ENCODE results near the gene C17orf100.

C17orf100 gene

GRCh38 chr17:6683730-6684459, 32.3 kb downstream of the C17orf100 start:
- no peaks in the 10 kb centered on the region for H3K79me2 ChIP-seq (ENCODE audit: control insufficient read depth, insufficient read depth, low read length)
- no peak overlapping the region for H4K8ac ChIP-seq (ENCODE audit: low read depth, low read length)
- no peak overlapping the region for H4K5ac ChIP-seq (ENCODE audit: low read length)
- no peak overlapping the region for H3K9ac ChIP-seq (ENCODE audit: low read length)
- peak overlapping the region; percentile 62 for H3K56ac ChIP-seq (ENCODE audit: low read length)
- no peak overlapping the region for H3K27ac ChIP-seq (ENCODE audit: low read depth, low read length)
- no peak for DNase-seq
- H2BK120ac ChIP-seq (ENCODE audit: low read depth, low read length): no peak overlapping the region
- no peak overlapping the region for H3K18ac ChIP-seq (ENCODE audit: low read length)
- peaks cover 8% of the 10 kb centered on the region for H3K4me1 ChIP-seq (ENCODE audit: control insufficient read depth, low read depth, low read length)
- H3K4me2 ChIP-seq (ENCODE audit: low read length): no peak overlapping the region
- H3K27me3 ChIP-seq (ENCODE audit: insufficient read depth, low read length, poor library complexity): no peaks in the 10 kb centered on the region
- no peaks in the 10 kb centered on the region for H3K79me1 ChIP-seq (ENCODE audit: low read length)
- H3K4me3 ChIP-seq (ENCODE audit: low read length): no peak overlapping the region
- no peak overlapping the region for H3K23ac ChIP-seq (ENCODE audit: low read length)
- H3K36me3 ChIP-seq (ENCODE audit: control insufficient read depth, insufficient read depth, low read length): no peaks in the 10 kb centered on the region
- no CpG with 5 or more reads among the region's 3 CpGs for WGBS (ENCODE audit: extremely low coverage, insufficient coverage, low lambda C conversion rate)
- H2BK15ac ChIP-seq (replicated peaks; ENCODE audit: low read depth): no peak overlapping the region
- peak overlapping the region; percentile 33 for H2BK5ac ChIP-seq (ENCODE audit: low read length)
- H2AK5ac ChIP-seq (ENCODE audit: low read length): peak overlapping the region; percentile 46
- no peak overlapping the region for H3K4ac ChIP-seq (ENCODE audit: low read depth, low read length)

DNA sequence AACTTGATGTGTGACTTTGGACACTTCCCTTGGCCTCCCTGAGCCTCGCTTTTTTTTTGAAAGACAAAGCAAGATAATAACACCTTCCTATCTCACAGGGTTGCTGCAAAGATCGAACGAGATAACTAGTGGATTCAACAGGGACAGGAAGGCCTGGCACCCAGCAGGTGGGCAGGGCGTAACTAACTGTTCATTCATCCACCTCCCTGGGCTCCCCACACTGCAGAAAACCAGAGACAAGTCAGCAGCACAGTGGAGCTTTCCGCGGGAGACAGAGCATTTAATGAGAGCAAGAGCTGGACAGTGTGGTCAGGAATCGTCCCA, 32.9 kb downstream of the C17orf100 start:
- H2BK5ac ChIP-seq (ENCODE audit: low read length): no peak overlapping the region
- no peaks in the 10 kb centered on the region for H3K79me2 ChIP-seq (ENCODE audit: control insufficient read depth, insufficient read depth, low read length)
- H3K36me3 ChIP-seq (ENCODE audit: control insufficient read depth, insufficient read depth, low read length): no peaks in the 10 kb centered on the region
- no peak overlapping the region for H2AK5ac ChIP-seq (ENCODE audit: low read length)
- WGBS (ENCODE audit: extremely low coverage, insufficient coverage, low lambda C conversion rate): no CpG with 5 or more reads among the region's 7 CpGs
- peak; percentile 87 for DNase-seq
- H3K23ac ChIP-seq (ENCODE audit: low read length): no peak overlapping the region
- no peak overlapping the region for H3K9ac ChIP-seq (ENCODE audit: low read length)
- H4K8ac ChIP-seq (ENCODE audit: low read depth, low read length): no peak overlapping the region
- no peak overlapping the region for H3K4ac ChIP-seq (ENCODE audit: low read depth, low read length)
- H3K27ac ChIP-seq (ENCODE audit: low read depth, low read length): peak overlapping the region; percentile 38
- H3K4me2 ChIP-seq (ENCODE audit: low read length): no peak overlapping the region
- H2BK15ac ChIP-seq (replicated peaks; ENCODE audit: low read depth): no peak overlapping the region
- no peak overlapping the region for H4K5ac ChIP-seq (ENCODE audit: low read length)
- no peaks in the 10 kb centered on the region for H3K27me3 ChIP-seq (ENCODE audit: insufficient read depth, low read length, poor library complexity)
- no peak overlapping the region for H2BK120ac ChIP-seq (ENCODE audit: low read depth, low read length)
- no peak overlapping the region for H3K18ac ChIP-seq (ENCODE audit: low read length)
- H3K4me1 ChIP-seq (ENCODE audit: control insufficient read depth, low read depth, low read length): peaks cover 8% of the 10 kb centered on the region
- no peaks in the 10 kb centered on the region for H3K79me1 ChIP-seq (ENCODE audit: low read length)
- no peak overlapping the region for H3K56ac ChIP-seq (ENCODE audit: low read length)
- H3K4me3 ChIP-seq (ENCODE audit: low read length): no peak overlapping the region

- no peak for DNase-seq
- H3K23ac ChIP-seq (ENCODE audit: low read length): no peak overlapping the region
- H3K4ac ChIP-seq (ENCODE audit: low read depth, low read length): no peak overlapping the region
- H3K27ac ChIP-seq (ENCODE audit: low read depth, low read length): no peak overlapping the region
- no peaks in the 10 kb centered on the region for H3K36me3 ChIP-seq (ENCODE audit: control insufficient read depth, insufficient read depth, low read length)
- H3K18ac ChIP-seq (ENCODE audit: low read length): no peak overlapping the region
- H3K56ac ChIP-seq (ENCODE audit: low read length): no peak overlapping the region
- no peak overlapping the region for H2BK5ac ChIP-seq (ENCODE audit: low read length)
- H3K27me3 ChIP-seq (ENCODE audit: insufficient read depth, low read length, poor library complexity): no peaks in the 10 kb centered on the region
- H3K4me3 ChIP-seq (ENCODE audit: low read length): no peak overlapping the region
- H3K79me2 ChIP-seq (ENCODE audit: control insufficient read depth, insufficient read depth, low read length): no peaks in the 10 kb centered on the region
- no CpG with 5 or more reads among the region's 14 CpGs for WGBS (ENCODE audit: extremely low coverage, insufficient coverage, low lambda C conversion rate)
- peaks cover 8% of the 10 kb centered on the region for H3K4me1 ChIP-seq (ENCODE audit: control insufficient read depth, low read depth, low read length)
- no peak overlapping the region for H3K9ac ChIP-seq (ENCODE audit: low read length)
- H3K79me1 ChIP-seq (ENCODE audit: low read length): no peaks in the 10 kb centered on the region
- H4K8ac ChIP-seq (ENCODE audit: low read depth, low read length): no peak overlapping the region
- no peak overlapping the region for H4K5ac ChIP-seq (ENCODE audit: low read length)
- H2BK120ac ChIP-seq (ENCODE audit: low read depth, low read length): no peak overlapping the region
- no peak overlapping the region for H2BK15ac ChIP-seq (replicated peaks; ENCODE audit: low read depth)
- H3K4me2 ChIP-seq (ENCODE audit: low read length): no peak overlapping the region
- H2AK5ac ChIP-seq (ENCODE audit: low read length): no peak overlapping the region
Observed at GRCh38 chr17:6684881-6685767, 33.6 kb downstream of the C17orf100 start.

DNA sequence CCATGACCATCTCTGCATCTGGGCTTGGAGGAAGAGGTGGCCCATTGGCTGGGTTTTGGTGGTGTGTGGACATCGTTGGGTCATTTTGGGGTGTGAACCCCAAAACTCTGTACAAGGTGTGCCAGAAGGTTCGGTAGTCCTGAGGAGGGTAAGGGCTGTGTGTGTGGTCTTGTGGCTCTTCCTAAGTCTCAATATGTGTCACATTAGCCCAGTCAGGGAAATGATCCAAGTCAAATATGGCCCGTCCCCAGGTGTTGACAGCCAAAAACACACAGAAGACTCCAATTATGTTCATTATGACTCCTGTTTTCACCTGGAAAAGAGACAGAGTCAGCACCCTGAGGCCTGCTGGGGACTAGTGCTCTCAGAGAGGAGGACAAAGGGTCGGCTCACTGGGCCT, 34.5 kb downstream of the C17orf100 start:
- H2BK15ac ChIP-seq (replicated peaks; ENCODE audit: low read depth): no peak overlapping the region
- DNase-seq: no peak
- no peak overlapping the region for H3K23ac ChIP-seq (ENCODE audit: low read length)
- H3K4me1 ChIP-seq (ENCODE audit: control insufficient read depth, low read depth, low read length): peaks cover 8% of the 10 kb centered on the region
- H2BK5ac ChIP-seq (ENCODE audit: low read length): no peak overlapping the region
- H3K36me3 ChIP-seq (ENCODE audit: control insufficient read depth, insufficient read depth, low read length): no peaks in the 10 kb centered on the region
- no peaks in the 10 kb centered on the region for H3K79me2 ChIP-seq (ENCODE audit: control insufficient read depth, insufficient read depth, low read length)
- H3K18ac ChIP-seq (ENCODE audit: low read length): no peak overlapping the region
- no CpG with 5 or more reads among the region's 4 CpGs for WGBS (ENCODE audit: extremely low coverage, insufficient coverage, low lambda C conversion rate)
- no peak overlapping the region for H3K4me3 ChIP-seq (ENCODE audit: low read length)
- no peak overlapping the region for H2BK120ac ChIP-seq (ENCODE audit: low read depth, low read length)
- no peak overlapping the region for H4K5ac ChIP-seq (ENCODE audit: low read length)
- H3K9ac ChIP-seq (ENCODE audit: low read length): no peak overlapping the region
- no peak overlapping the region for H3K4ac ChIP-seq (ENCODE audit: low read depth, low read length)
- no peaks in the 10 kb centered on the region for H3K79me1 ChIP-seq (ENCODE audit: low read length)
- no peak overlapping the region for H4K8ac ChIP-seq (ENCODE audit: low read depth, low read length)
- no peaks in the 10 kb centered on the region for H3K27me3 ChIP-seq (ENCODE audit: insufficient read depth, low read length, poor library complexity)
- H3K27ac ChIP-seq (ENCODE audit: low read depth, low read length): no peak overlapping the region
- no peak overlapping the region for H3K56ac ChIP-seq (ENCODE audit: low read length)
- no peak overlapping the region for H3K4me2 ChIP-seq (ENCODE audit: low read length)
- H2AK5ac ChIP-seq (ENCODE audit: low read length): no peak overlapping the region

DNA sequence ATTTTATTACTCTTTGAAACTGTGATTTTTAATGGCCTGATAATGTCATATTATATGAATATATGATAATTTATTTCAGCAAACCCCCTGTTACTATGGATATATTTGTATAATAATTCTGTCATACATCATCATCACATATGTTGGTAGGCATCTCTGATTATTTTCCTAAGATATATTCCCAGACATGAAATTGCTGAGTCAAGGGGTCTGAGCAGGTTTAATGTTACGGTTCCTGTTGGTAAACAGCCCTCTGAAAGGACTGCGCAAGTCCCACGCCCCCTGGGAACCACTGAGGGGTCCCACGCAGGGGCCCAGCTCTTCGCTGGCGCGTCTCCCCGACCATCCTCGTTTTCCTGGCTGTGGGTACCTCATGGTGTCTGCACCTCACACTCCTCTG, 37.4 kb downstream of the C17orf100 start:
- Histone ChIP-seq H3K4me1 (ENCODE audit: control insufficient read depth, low read depth, low read length) (peaks cover 8% of the 10 kb centered on the region), H2BK120ac (ENCODE audit: low read depth, low read length) (no peak overlapping the region), H4K5ac (ENCODE audit: low read length) (no peak overlapping the region), H2BK5ac (ENCODE audit: low read length) (no peak overlapping the region), H3K56ac (ENCODE audit: low read length) (no peak overlapping the region), H3K18ac (ENCODE audit: low read length) (no peak overlapping the region), H2BK15ac (replicated peaks; ENCODE audit: low read depth) (no peak overlapping the region), H3K4me3 (ENCODE audit: low read length) (no peak overlapping the region), H3K36me3 (ENCODE audit: control insufficient read depth, insufficient read depth, low read length) (no peaks in the 10 kb centered on the region), H3K4me2 (ENCODE audit: low read length) (no peak overlapping the region), H3K27me3 (ENCODE audit: insufficient read depth, low read length, poor library complexity) (no peaks in the 10 kb centered on the region), H3K79me2 (ENCODE audit: control insufficient read depth, insufficient read depth, low read length) (no peaks in the 10 kb centered on the region), H3K4ac (ENCODE audit: low read depth, low read length) (no peak overlapping the region), H3K79me1 (ENCODE audit: low read length) (no peaks in the 10 kb centered on the region), H3K27ac (ENCODE audit: low read depth, low read length) (no peak overlapping the region), H2AK5ac (ENCODE audit: low read length) (no peak overlapping the region), H3K23ac (ENCODE audit: low read length) (no peak overlapping the region), H3K9ac (ENCODE audit: low read length) (no peak overlapping the region), H4K8ac (ENCODE audit: low read depth, low read length) (no peak overlapping the region)
- DNase-seq: no peak
- WGBS (ENCODE audit: extremely low coverage, insufficient coverage, low lambda C conversion rate): no CpG with 5 or more reads among the region's 9 CpGs

All from mesendoderm (in vitro differentiated cells).